Stimulated activated naive CD8-positive, alpha-beta T cell treated with anti-CD3 and anti-CD28 coated beads, Interleukin-15, amount 100 ng/mL, for 72 hours (primary cell): Measurements from ENCODE around the gene CATSPER1.

Experiments used
- ATAC-seq: fragments of 150-1000 bp; cut with Tn5 transposase; 2 replicates; pipeline ENCODE4 v1.10.0; 2021; ENCODE audit warnings: mild to moderate bottlenecking, moderate library complexity
- DNase-seq, 2 donors: peaks; one replicate each; pipeline ENCODE4 v3.0.0; 2021 to 2022
- H3K27ac Mint-ChIP-seq, 2 donors: one replicate each; pipeline ENCODE4 v1.8.0; 2022; ENCODE audit warnings: mild to moderate bottlenecking in 2 of 2, mixed read lengths in 2 of 2, moderate library complexity in 2 of 2
- H3K27me3 Mint-ChIP-seq: one replicate; pipeline ENCODE4 v1.8.0; 2022; ENCODE audit warnings: mixed read lengths
- H3K4me1 Mint-ChIP-seq: one replicate; pipeline ENCODE4 v1.8.0; 2022; ENCODE audit warnings: mild to moderate bottlenecking, mixed read lengths
- H3K4me3 Mint-ChIP-seq, 2 donors: one replicate each; pipeline ENCODE4 v1.8.0; 2022; ENCODE audit warnings: mild to moderate bottlenecking in 2 of 2, mixed read lengths in 2 of 2, moderate library complexity in 1 of 2
- H3K9me3 Mint-ChIP-seq, 2 donors: one replicate each; pipeline ENCODE4 v1.8.0; 2022; ENCODE audit warnings: mixed read lengths in 2 of 2

Gene CATSPER1

GRCh38 chr11:65978391-65979238 lies 47.7 kb downstream of the CATSPER1 start:
- Mint-ChIP-seq H3K9me3 (no peaks in the 10 kb centered on the region), H3K4me1 (peaks cover 6% of the 10 kb centered on the region), H3K27ac (no peak overlapping the region), H3K27me3 (no peaks in the 10 kb centered on the region), H3K4me3 (no peak overlapping the region)
- no peak for DNase-seq
- no peak for ATAC-seq

DNA sequence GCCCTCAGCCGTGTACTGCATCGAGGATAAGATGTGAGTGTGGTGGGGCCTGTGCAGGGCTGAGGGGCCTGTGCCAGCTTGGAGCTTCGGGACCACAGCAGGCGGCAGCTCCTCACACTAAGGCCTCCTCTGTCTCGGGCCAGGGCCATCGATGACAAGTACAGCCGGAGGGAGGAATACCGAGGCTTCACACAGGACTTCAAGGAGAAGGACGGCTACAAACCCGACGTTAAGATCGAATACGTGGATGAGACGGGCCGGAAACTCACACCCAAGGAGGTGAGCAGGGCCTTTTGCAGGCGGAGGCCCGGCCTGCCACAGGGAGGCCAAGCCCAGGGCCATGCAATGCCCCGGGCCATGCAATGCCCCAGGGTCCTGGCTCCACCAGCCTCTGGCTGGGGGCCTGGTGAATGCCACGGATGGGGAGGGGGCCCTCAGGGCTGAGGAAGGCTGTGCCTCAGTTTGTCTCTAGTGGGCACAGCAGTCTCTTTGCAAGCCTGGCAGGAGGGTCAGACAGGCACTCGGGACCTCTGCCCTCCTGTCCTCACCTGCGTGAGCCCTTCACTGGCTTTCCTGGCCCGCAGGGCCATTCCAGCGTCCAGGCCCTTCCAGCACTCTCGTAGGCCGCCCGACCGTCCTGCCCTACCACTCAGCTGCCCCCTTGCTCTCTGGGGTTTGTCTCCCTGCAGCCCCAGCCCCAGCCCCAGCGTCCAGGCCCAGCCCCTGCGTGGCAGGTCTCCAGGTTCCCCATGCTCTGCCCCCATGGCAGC lies 48.5 kb downstream of the CATSPER1 start:
- Mint-ChIP-seq H3K27ac (no peak overlapping the region), H3K27me3 (no peaks in the 10 kb centered on the region), H3K9me3 (no peaks in the 10 kb centered on the region), H3K4me1 (peaks cover 6% of the 10 kb centered on the region), H3K4me3 (no peak overlapping the region)
- no peak for DNase-seq
- ATAC-seq, result no peak

DNA sequence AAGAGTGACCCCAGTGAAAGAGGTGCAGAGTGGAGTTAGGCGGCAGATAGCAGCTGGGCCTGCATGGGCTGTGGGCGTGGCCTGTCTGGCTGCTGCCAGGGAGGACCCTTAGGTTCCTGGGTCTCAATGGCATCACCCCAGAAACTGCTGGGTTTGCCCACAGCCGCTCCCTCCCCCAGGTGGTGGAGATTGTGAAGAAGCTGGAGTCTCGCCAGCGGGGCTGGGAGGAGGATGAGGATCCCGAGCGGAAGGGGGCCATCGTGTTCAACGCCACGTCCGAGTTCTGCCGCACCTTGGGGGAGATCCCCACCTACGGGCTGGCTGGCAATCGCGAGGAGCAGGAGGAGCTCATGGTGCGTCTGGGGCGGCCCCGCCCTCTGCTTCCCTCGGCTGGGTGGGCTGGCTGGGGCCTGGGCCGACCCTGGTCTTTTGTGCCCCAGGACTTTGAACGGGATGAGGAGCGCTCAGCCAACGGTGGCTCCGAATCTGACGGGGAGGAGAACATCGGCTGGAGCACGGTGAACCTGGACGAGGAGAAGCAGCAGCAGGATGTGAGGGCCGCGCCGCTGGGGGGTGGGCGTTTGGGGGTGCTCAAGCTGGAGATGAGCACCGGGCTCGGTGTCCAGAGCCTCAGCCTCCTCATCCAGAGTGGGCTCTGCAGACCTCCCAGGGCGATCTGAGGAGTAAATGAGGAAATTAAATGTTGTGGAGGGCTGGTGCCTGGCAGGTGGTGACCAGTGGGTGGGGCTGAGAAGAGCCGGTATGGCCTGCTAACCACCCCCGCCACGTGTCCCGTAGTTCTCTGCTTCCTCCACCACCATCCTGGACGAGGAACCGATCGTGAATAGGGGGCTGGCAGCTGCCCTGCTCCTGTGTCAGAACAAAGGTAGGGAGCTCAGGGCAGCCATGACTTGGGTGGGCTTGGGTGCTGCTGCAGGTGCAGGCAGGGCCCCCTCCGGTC lies 49.8 kb downstream of the CATSPER1 start:
- Mint-ChIP-seq H3K4me1 (peaks cover 6% of the 10 kb centered on the region), H3K9me3 (no peaks in the 10 kb centered on the region), H3K27me3 (no peaks in the 10 kb centered on the region), H3K4me3 (no peak overlapping the region), H3K27ac (no peak overlapping the region)
- no peak for ATAC-seq
- DNase-seq, result no peak

- Mint-ChIP-seq H3K9me3 (no peaks in the 10 kb centered on the region), H3K4me1 (peaks cover 6% of the 10 kb centered on the region), H3K27ac (no peak overlapping the region), H3K4me3 (no peak overlapping the region), H3K27me3 (no peaks in the 10 kb centered on the region)
- DNase-seq (no peak), ATAC-seq (no peak)
These were observed 50.5 kb downstream of the CATSPER1 start for GRCh38 chr11:65975771-65976170.

GRCh38 chr11:65973439-65974110 lies 52.7 kb downstream of the CATSPER1 start:
- Mint-ChIP-seq H3K4me3 (no peak overlapping the region), H3K9me3 (no peaks in the 10 kb centered on the region), H3K4me1 (peaks cover 18% of the 10 kb centered on the region), H3K27me3 (no peaks in the 10 kb centered on the region), H3K27ac (no peak overlapping the region)
- DNase-seq (no peak), ATAC-seq (no peak)

DNA sequence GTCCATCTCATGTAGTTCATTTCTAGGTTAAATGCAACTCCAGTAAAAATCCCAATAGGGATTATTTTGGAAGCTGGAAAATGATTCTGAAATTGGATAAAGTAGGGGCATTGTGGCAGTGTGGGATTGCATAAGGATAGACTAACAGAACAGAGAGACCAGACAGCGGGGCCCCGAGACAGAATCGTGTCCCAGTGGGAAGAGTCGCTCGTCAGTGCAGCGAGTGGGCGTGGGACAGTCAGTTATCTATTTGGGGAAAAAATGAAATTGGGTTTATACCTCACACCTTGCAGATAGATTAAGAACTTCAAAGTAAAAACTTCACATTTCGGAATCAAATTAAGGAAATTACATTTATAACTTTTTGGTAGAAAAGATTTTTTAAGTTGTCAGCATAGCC lies 54.2 kb downstream of the CATSPER1 start:
- Mint-ChIP-seq H3K27ac (no peak overlapping the region), H3K4me1 (peaks cover 19% of the 10 kb centered on the region), H3K9me3 (no peaks in the 10 kb centered on the region), H3K4me3 (no peak overlapping the region), H3K27me3 (no peaks in the 10 kb centered on the region)
- DNase-seq (no peak), ATAC-seq (no peak)

- Mint-ChIP-seq H3K4me3 (no peak overlapping the region), H3K4me1 (peaks cover 27% of the 10 kb centered on the region), H3K27me3 (no peaks in the 10 kb centered on the region), H3K27ac (peak overlapping the region; percentile 53 to 96), H3K9me3 (no peaks in the 10 kb centered on the region)
- DNase-seq, result no peak
- ATAC-seq, result no peak
These were observed 57.4 kb downstream of the CATSPER1 start for GRCh38 chr11:65968600-65969482.

DNA sequence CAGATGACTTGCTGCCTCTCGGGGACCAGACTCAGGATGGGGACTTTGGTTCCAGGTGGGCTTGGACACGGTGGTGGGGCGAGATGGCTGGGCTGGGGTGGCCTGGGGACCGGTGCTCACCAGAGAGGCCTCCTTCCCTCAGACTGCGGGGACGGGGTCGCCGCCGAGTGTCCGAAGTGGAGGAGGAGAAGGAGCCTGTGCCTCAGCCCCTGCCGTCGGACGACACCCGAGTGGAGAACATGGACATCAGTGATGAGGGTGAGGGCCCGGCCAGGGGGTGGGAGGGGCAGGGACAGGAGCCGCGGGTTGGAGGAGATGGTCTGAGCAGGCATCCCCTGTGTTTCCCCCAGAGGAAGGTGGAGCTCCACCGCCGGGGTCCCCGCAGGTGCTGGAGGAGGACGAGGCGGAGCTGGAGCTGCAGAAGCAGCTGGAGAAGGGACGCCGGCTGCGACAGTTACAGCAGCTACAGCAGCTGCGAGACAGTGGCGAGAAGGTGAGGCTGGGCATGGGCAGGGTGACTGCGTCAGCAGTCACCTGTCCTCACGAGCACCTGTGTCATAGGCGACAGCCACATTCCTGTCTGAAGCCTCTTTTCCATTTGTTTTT lies 58.8 kb downstream of the CATSPER1 start:
- no peak for ATAC-seq
- no peak overlapping the region for H3K4me3 Mint-ChIP-seq
- no peaks in the 10 kb centered on the region for H3K27me3 Mint-ChIP-seq
- no peaks in the 10 kb centered on the region for H3K9me3 Mint-ChIP-seq
- DNase-seq, result no peak
- peak overlapping the region in 1 of 2 donors; percentile 35 for H3K27ac Mint-ChIP-seq
- peaks cover 41% of the 10 kb centered on the region for H3K4me1 Mint-ChIP-seq
